Right ventricle myocardium inferior (tissue), 1 donor: ENCODE results near the gene FBXL17. TPM values are rescaled to one million over a fixed set of nuclear protein-coding genes. Genes with fewer than 3 reads are reported as not detected.

Source experiments
- ATAC-seq: fragments of 200-7000 bp; cut with Tn5 transposase; one replicate; pipeline ENCODE4 v1.9.1; 2020; ENCODE audit warnings: mild to moderate bottlenecking, moderate library complexity
- DNase-seq: peaks from one replicate; pipeline ENCODE4 v3.0.0; 2021; ENCODE audit errors: missing footprints
- intact Hi-C: fragments of 100-400 bp; cut with DNase I; formaldehyde crosslinking; loops from one replicate; pipeline ENCODE4 v1.11.0; 2022
- total RNA-seq: library from RNA; stranded (reverse); fragmentation: NEBNext Ultra II Directional; extraction: Animal tissue kit (Norgen Biotek cat#: 25700); gene quantifications from one replicate; pipeline ENCODE4 v1.2.1, GENCODE V29; 2021
- donor health status: DM: no; HTN: yes; CAD: no; lungs with severe emphysema.

The FBXL17 gene
- total RNA-seq, 1 donor from 2014 or later: 43.6 TPM

- DNase-seq (no peak), ATAC-seq (no peak)
- intact Hi-C loops: no loop called here
Measured at GRCh38 chr5:107990881-107991810, 390.8 kb downstream of the FBXL17 start.

GRCh38 chr5:107985144-107985543 is 396.8 kb downstream of the FBXL17 start:
- ATAC-seq (peak; percentile 42), DNase-seq (peak; percentile 41)
- intact Hi-C loops: no loop called here

- intact Hi-C loops: no loop called here
- no peak for ATAC-seq
Measured at GRCh38 chr5:107982703-107983425, 399.0 kb downstream of the FBXL17 start.

GRCh38 chr5:107980923-107981692 is 400.8 kb downstream of the FBXL17 start:
- DNase-seq (no peak), ATAC-seq (no peak)
- intact Hi-C loops: no loop called here

More at GRCh38 chr5:107982703-107983425, 399.0 kb downstream of the FBXL17 start:
- no peak for DNase-seq

GRCh38 chr5:107979900-107980299 is 402.0 kb downstream of the FBXL17 start:
- intact Hi-C loops: no loop called here
- ATAC-seq: no peak
- DNase-seq: no peak

- intact Hi-C loops: no loop called here
- ATAC-seq: no peak
- DNase-seq: peak; percentile 34
Measured at GRCh38 chr5:107979291-107979690, 402.6 kb downstream of the FBXL17 start.

- intact Hi-C loops: no loop called here
- DNase-seq (no peak), ATAC-seq (no peak)
Measured at GRCh38 chr5:107977550-107978071, 404.3 kb downstream of the FBXL17 start.

- ATAC-seq: no peak
- intact Hi-C loops: no loop called here
- DNase-seq: no peak
Measured at GRCh38 chr5:107975568-107975967, 406.3 kb downstream of the FBXL17 start.

- ATAC-seq (no peak), DNase-seq (no peak)
- intact Hi-C loops: no loop called here
Measured at GRCh38 chr5:107971846-107972245, 410.1 kb downstream of the FBXL17 start.

- ATAC-seq (no peak), DNase-seq (no peak)
- intact Hi-C loops: no loop called here
Measured at GRCh38 chr5:107969847-107970246, 412.1 kb downstream of the FBXL17 start.

- peak; percentile 26 for ATAC-seq
- intact Hi-C loops: no loop called here
- DNase-seq: no peak
Measured at GRCh38 chr5:107968998-107969397, 412.9 kb downstream of the FBXL17 start.

GRCh38 chr5:107968406-107968843 is 413.5 kb downstream of the FBXL17 start:
- peak; percentile 16 for ATAC-seq
- intact Hi-C loops: no loop called here
- no peak for DNase-seq

- intact Hi-C loops: no loop called here
- DNase-seq (no peak), ATAC-seq (no peak)
Measured at GRCh38 chr5:107966201-107966600, 415.7 kb downstream of the FBXL17 start.

- ATAC-seq: no peak
- no peak for DNase-seq
- intact Hi-C loops: no loop called here
Measured at GRCh38 chr5:107964722-107965121, 417.2 kb downstream of the FBXL17 start.

- no peak for ATAC-seq
- intact Hi-C loops: no loop called here
- DNase-seq: no peak
Measured at GRCh38 chr5:107959573-107960279, 422.2 kb downstream of the FBXL17 start.

- ATAC-seq (no peak), DNase-seq (no peak)
- intact Hi-C loops: no loop called here
Measured at GRCh38 chr5:107958861-107959260, 423.0 kb downstream of the FBXL17 start.

GRCh38 chr5:107958432-107958831 is 423.5 kb downstream of the FBXL17 start:
- ATAC-seq (no peak), DNase-seq (no peak)
- intact Hi-C loops: no loop called here

- DNase-seq (no peak), ATAC-seq (no peak)
- intact Hi-C loops: no loop called here
Measured at GRCh38 chr5:107957051-107957450, 424.8 kb downstream of the FBXL17 start.
